Activated B cell treated with CpG ODN at 0.5 μM for 24 hours (primary cell): ENCODE measurements around the gene CD81. TPM values are rescaled to one million over a fixed set of nuclear protein-coding genes. Genes with fewer than 3 reads are reported as not detected.
"Not testable (repeated sequence)": the region's sequence is repeated elsewhere in the genome, so short reads cannot be mapped to it uniquely, and the experiment has no call there.

ENCODE experiments used
- ATAC-seq: fragments of 200-7000 bp; cut with Tn5 transposase; one replicate; pipeline ENCODE4 v1.10.0; 2021; ENCODE audit warnings: low read depth, mild to moderate bottlenecking, moderate library complexity
- CTCF ChIA-PET: fragments of 350-600 bp; sonication (Branson Sonifier 250); formaldehyde crosslinking; loops from one replicate; lab custom pipeline; 2021; ENCODE audit warnings: antibody characterized with exemption; lab: Charles Lee
- POLR2A ChIA-PET: fragments of 350-600 bp; sonication (Branson Sonifier 250); formaldehyde crosslinking; loops from one replicate; lab custom pipeline; 2021; ENCODE audit warnings: antibody characterized with exemption; lab: Charles Lee
- DNase-seq: peaks from one replicate; pipeline ENCODE4 v3.0.0; 2022
- H3K27ac Mint-ChIP-seq: one replicate; pipeline ENCODE4 v1.8.0; 2020; ENCODE audit warnings: mixed read lengths
- H3K27me3 Mint-ChIP-seq: one replicate; pipeline ENCODE4 v1.8.0; 2021; ENCODE audit warnings: mixed read lengths
- H3K36me3 Mint-ChIP-seq: one replicate; pipeline ENCODE4 v1.8.0; 2021; ENCODE audit warnings: low read depth, mixed read lengths
- H3K4me1 Mint-ChIP-seq: one replicate; pipeline ENCODE4 v1.8.0; 2021; ENCODE audit warnings: mixed read lengths
- H3K4me3 Mint-ChIP-seq: one replicate; pipeline ENCODE4 v1.8.0; 2020; ENCODE audit warnings: mild to moderate bottlenecking, mixed read lengths
- H3K9me3 Mint-ChIP-seq: one replicate; pipeline ENCODE4 v1.8.0; 2020; ENCODE audit warnings: mixed read lengths
- CTCF ChIP-seq: fragments of 200-600 bp; IDR thresholded peaks from one replicate; pipeline ENCODE4 v1.8.0; 2022; ENCODE audit warnings: antibody characterized with exemption, mild to moderate bottlenecking
- intact Hi-C: fragments of 100-400 bp; cut with micrococcal nuclease; formaldehyde crosslinking; loops from one replicate; pipeline ENCODE4 v1.15.1; 2024
- total RNA-seq: library from RNA; stranded (reverse); gene quantifications from 2 replicates; pipeline ENCODE4 v1.2.3, GENCODE V29; 2022

The CD81 gene
- total RNA-seq, 1 donor from 2014 or later: 132 TPM

- no peak for DNase-seq
- Mint-ChIP-seq H3K9me3 (no peaks in the 10 kb centered on the region), H3K27me3 (no peaks in the 10 kb centered on the region), H3K36me3 (no peaks in the 10 kb centered on the region), H3K27ac (no peak overlapping the region), H3K4me1 (peaks cover 12% of the 10 kb centered on the region), H3K4me3 (no peak overlapping the region)
- intact Hi-C loops: no loop called here
- CTCF ChIA-PET: interaction anchor here (1.1 kb wide), 1 partner anchor 63 kb away, joined by 5 read pairs; no protein-coding TSS in a partner anchor
- no peak for ATAC-seq
- POLR2A ChIA-PET: no interaction called here
- no peak for TF ChIP-seq CTCF
Observed at GRCh38 chr11:2357246-2357645, 19.9 kb upstream of the CD81 start.

GRCh38 chr11:2357651-2358050 lies 19.5 kb upstream of the CD81 start:
- POLR2A ChIA-PET, DNase-seq, H3K27ac Mint-ChIP-seq, H3K4me3 Mint-ChIP-seq, H3K9me3 Mint-ChIP-seq, ATAC-seq, H3K27me3 Mint-ChIP-seq, H3K36me3 Mint-ChIP-seq, intact Hi-C loops: not testable (repeated sequence)
- CTCF ChIA-PET: interaction anchor here (1.1 kb wide), 1 partner anchor 63 kb away, joined by 5 read pairs; no protein-coding TSS in a partner anchor
- H3K4me1 Mint-ChIP-seq: peaks cover 12% of the 10 kb centered on the region

GRCh38 chr11:2358754-2359442 lies 18.2 kb upstream of the CD81 start:
- Mint-ChIP-seq H3K4me3 (peak overlapping the region; percentile 32), H3K9me3 (no peaks in the 10 kb centered on the region), H3K4me1 (peaks cover 12% of the 10 kb centered on the region), H3K36me3 (no peaks in the 10 kb centered on the region), H3K27ac (peak overlapping the region; percentile 41), H3K27me3 (no peaks in the 10 kb centered on the region)
- ChIA-PET CTCF (no interaction called here), POLR2A (interaction anchor here (0.6 to 1.6 kb wide), 2 partner anchors 18 to 1911 kb away, joined by 3 to 5 read pairs; partner anchors contain the start of gene CD81)
- intact Hi-C loops: no loop called here
- peak; percentile 75 for ATAC-seq
- no peak for DNase-seq
- no peak for TF ChIP-seq CTCF

GRCh38 chr11:2359557-2359956 lies 17.6 kb upstream of the CD81 start:
- Mint-ChIP-seq H3K9me3 (no peaks in the 10 kb centered on the region), H3K27ac (no peak overlapping the region), H3K36me3 (no peaks in the 10 kb centered on the region), H3K4me3 (no peak overlapping the region), H3K27me3 (no peaks in the 10 kb centered on the region), H3K4me1 (peaks cover 12% of the 10 kb centered on the region)
- CTCF ChIA-PET: no interaction called here
- no peak for DNase-seq
- no peak for TF ChIP-seq CTCF
- no peak for ATAC-seq
- POLR2A ChIA-PET: interaction anchor here (0.6 to 1.6 kb wide), 2 partner anchors 18 to 1912 kb away, joined by 3 to 5 read pairs; partner anchors contain the start of gene CD81
- intact Hi-C loops: no loop called here

GRCh38 chr11:2360081-2360642 lies 16.9 kb upstream of the CD81 start:
- TF ChIP-seq CTCF: no peak
- Mint-ChIP-seq H3K27ac (no peak overlapping the region), H3K36me3 (no peaks in the 10 kb centered on the region), H3K4me3 (no peak overlapping the region), H3K9me3 (no peaks in the 10 kb centered on the region), H3K27me3 (no peaks in the 10 kb centered on the region), H3K4me1 (peaks cover 12% of the 10 kb centered on the region)
- DNase-seq (no peak), ATAC-seq (no peak)
- intact Hi-C loops: no loop called here
- CTCF ChIA-PET: no interaction called here
- POLR2A ChIA-PET: interaction anchor here (1.6 kb wide), 1 partner anchor 17 kb away, joined by 5 read pairs; the partner anchor contains the start of gene CD81
